A549 (cell line): ENCODE results near the gene GPHB5. TPM values are rescaled to one million over a fixed set of nuclear protein-coding genes. Genes with fewer than 3 reads are reported as not detected.

ENCODE experiments used
- ATAC-seq, 2 experiments: fragments of 200-7000 bp in 1 of 2; fragments of >200 bp in 1 of 2; cut with Nextera tagmentation in 1 of 2; cut with Tn5 transposase in 1 of 2; 3 replicates each; pipeline versions ENCODE4 v1.8.0 to v1.9.1; 2018 to 2020; ENCODE audit warnings: mild to moderate bottlenecking in 1 of 2, moderate library complexity in 1 of 2
- CTCF ChIA-PET: fragments of 300-600 bp; sonication (Branson Sonifier 250); formaldehyde crosslinking; extraction: SDS; loops from one replicate; lab custom pipeline; 2021; ENCODE audit warnings: antibody characterized with exemption, inconsistent platforms; lab: Yijun Ruan, JAX
- POLR2A ChIA-PET: fragments of 350-600 bp; formaldehyde crosslinking; extraction: SDS; loops from one replicate; lab custom pipeline; 2021; ENCODE audit warnings: antibody characterized with exemption, inconsistent platforms; lab: Yijun Ruan, JAX
- DNase-seq, 2 experiments: peaks; one replicate each; pipeline versions ENCODE4 v3.0.0 to v3.0.0-alpha.2; 2011 to 2016; ENCODE audit warnings: low read depth in 1 of 2, low spot score in 1 of 2
- FAIRE-seq: peaks from 2 replicates; lab custom pipeline; 2011; peaks lifted over from hg19 to GRCh38; lab: Jason Lieb, UNC
- H3K27ac ChIP-seq, 2 experiments: fragments of >200 bp; sonication (Bioruptor Twin); formaldehyde crosslinking; 3 replicates each; pipeline ENCODE4 v1.5.1; 2016 to 2017
- H3K4me1 ChIP-seq: fragments of >200 bp; sonication (Bioruptor Twin); formaldehyde crosslinking; 3 replicates; pipeline ENCODE4 v1.6.1; 2016
- H3K4me2 ChIP-seq: fragments of >200 bp; sonication (Bioruptor Twin); formaldehyde crosslinking; 3 replicates; pipeline ENCODE4 v1.6.1; 2016
- H3K4me3 ChIP-seq: fragments of >200 bp; sonication (Bioruptor Twin); formaldehyde crosslinking; 3 replicates; pipeline ENCODE4 v1.5.1; 2016
- H3K9me3 ChIP-seq: fragments of >200 bp; sonication (Bioruptor Twin); formaldehyde crosslinking; 3 replicates; pipeline ENCODE4 v1.6.1; 2016
- BHLHE40 ChIP-seq: IDR thresholded peaks from 2 replicates; pipeline ENCODE4 v1.6.1; 2012; ENCODE audit warnings: low read depth, low read length, inconsistent platforms
- CEBPB ChIP-seq, 2 experiments: fragments of >200 bp in 1 of 2; sonication (Bioruptor Twin) in 1 of 2; formaldehyde crosslinking in 1 of 2; IDR thresholded peaks; 2 replicates each; pipeline ENCODE4 v1.6.1; 2012 to 2016
- CHD2 ChIP-seq: fragments of 150-350 bp; IDR thresholded peaks from 2 replicates; pipeline ENCODE4 v1.6.1; 2014; ENCODE audit warnings: low read length; ENCODE audit not compliant: partially characterized antibody
- CHD4 ChIP-seq: fragments of 200-600 bp; sonication (generic); IDR thresholded peaks from 2 replicates; pipeline ENCODE4 v1.6.1; 2016; ENCODE audit warnings: antibody characterized with exemption, mild to moderate bottlenecking, borderline replicate concordance
- EHF ChIP-seq: fragments of 250-450 bp; sonication (Bioruptor Pico); IDR thresholded peaks from 2 replicates; pipeline ENCODE4 v1.5.0; 2020; ENCODE audit warnings: mild to moderate bottlenecking
- EHMT2 ChIP-seq: fragments of 200-600 bp; sonication (generic); IDR thresholded peaks from 2 replicates; pipeline ENCODE4 v1.6.1; 2016; ENCODE audit warnings: antibody characterized with exemption, low read depth, mild to moderate bottlenecking, moderate library complexity
- EP300 ChIP-seq, 2 experiments: fragments of >200 bp; sonication (Bioruptor Twin); formaldehyde crosslinking; IDR thresholded peaks; 2 replicates in 1 of 2; 3 replicates in 1 of 2; pipeline ENCODE4 v1.6.1; 2016 to 2017
- FOSB ChIP-seq: fragments of 250-450 bp; sonication (Bioruptor Pico); IDR thresholded peaks from 2 replicates; pipeline ENCODE4 v1.5.0; 2020; ENCODE audit warnings: mild to moderate bottlenecking, moderate library complexity
- FOSL2 ChIP-seq, 2 experiments: fragments of 450-650 bp in 1 of 2; fragments of >200 bp in 1 of 2; sonication (Bioruptor Twin) in 1 of 2; formaldehyde crosslinking; IDR thresholded peaks; 2 replicates each; pipeline versions ENCODE4 v1.5.0 to v1.6.1; 2016 to 2020; ENCODE audit warnings: mild to moderate bottlenecking in 1 of 2, moderate library complexity in 1 of 2
- HDAC2 ChIP-seq: fragments of 200-600 bp; sonication (generic); IDR thresholded peaks from 2 replicates; pipeline ENCODE4 v1.6.1; 2016
- HEYL ChIP-seq: fragments of 250-450 bp; sonication (Bioruptor Pico); IDR thresholded peaks from 2 replicates; pipeline ENCODE4 v1.8.0; 2021; ENCODE audit warnings: mild to moderate bottlenecking, moderate library complexity
- HOXA7 ChIP-seq: fragments of 250-450 bp; sonication (Bioruptor Pico); IDR thresholded peaks from 2 replicates; pipeline ENCODE4 v1.5.0; 2020; ENCODE audit warnings: mild to moderate bottlenecking, moderate library complexity
- HOXB5 ChIP-seq: fragments of 250-450 bp; sonication (Bioruptor Pico); IDR thresholded peaks from 2 replicates; pipeline ENCODE4 v1.5.0; 2020; ENCODE audit warnings: mild to moderate bottlenecking, moderate library complexity
- JUNB ChIP-seq: fragments of >200 bp; sonication (Bioruptor Twin); formaldehyde crosslinking; IDR thresholded peaks from 2 replicates; pipeline ENCODE4 v1.6.1; 2016
- KDM1A ChIP-seq: fragments of 200-600 bp; sonication (generic); IDR thresholded peaks from 2 replicates; pipeline ENCODE4 v1.6.1; 2016; ENCODE audit warnings: low read depth, mild to moderate bottlenecking
- PBX3 ChIP-seq: IDR thresholded peaks from 2 replicates; pipeline ENCODE4 v1.6.1; 2012
- PHF8 ChIP-seq: fragments of 200-600 bp; sonication (generic); IDR thresholded peaks from 2 replicates; pipeline ENCODE4 v1.6.1; 2016; ENCODE audit warnings: low read depth, mild to moderate bottlenecking, antibody characterized with exemption, moderate library complexity, borderline replicate concordance
- POLR2A ChIP-seq: IDR thresholded peaks from 2 replicates; pipeline ENCODE4 v1.6.1; 2012; ENCODE audit warnings: mild to moderate bottlenecking, low read length
- RAD21 ChIP-seq, 2 experiments: fragments of >200 bp in 1 of 2; sonication (Bioruptor Twin) in 1 of 2; formaldehyde crosslinking in 1 of 2; IDR thresholded peaks in 1 of 2; conservative IDR thresholded peaks in 1 of 2; 2 replicates in 1 of 2; 3 replicates in 1 of 2; pipeline ENCODE4 v1.6.1; 2012 to 2018; ENCODE audit warnings: inconsistent platforms in 1 of 2
- RARB ChIP-seq: fragments of 250-450 bp; sonication (Bioruptor Pico); IDR thresholded peaks from 2 replicates; pipeline ENCODE4 v1.8.0; 2021; ENCODE audit warnings: mild to moderate bottlenecking, moderate library complexity
- RFX5 ChIP-seq: fragments of 450-650 bp; IDR thresholded peaks from 2 replicates; pipeline ENCODE4 v1.7.1; 2014; ENCODE audit warnings: antibody characterized with exemption, mild to moderate bottlenecking, moderate library complexity
- RNF2 ChIP-seq: fragments of 200-600 bp; sonication (generic); IDR thresholded peaks from 2 replicates; pipeline ENCODE4 v1.6.1; 2016; ENCODE audit warnings: low read depth, mild to moderate bottlenecking, antibody characterized with exemption, moderate library complexity, borderline replicate concordance
- SMC3 ChIP-seq: fragments of >200 bp; sonication (Bioruptor Twin); formaldehyde crosslinking; IDR thresholded peaks from 3 replicates; pipeline ENCODE4 v1.6.1; 2018; ENCODE audit warnings: inconsistent platforms
- TFCP2L1 ChIP-seq: fragments of 250-450 bp; sonication (Bioruptor Pico); IDR thresholded peaks from 2 replicates; pipeline ENCODE4 v1.5.0; 2021; ENCODE audit warnings: mild to moderate bottlenecking
- ZNF302 ChIP-seq: fragments of 250-450 bp; sonication (Bioruptor Pico); IDR thresholded peaks from 2 replicates; pipeline ENCODE4 v1.9.0; 2021; ENCODE audit warnings: inconsistent platforms, mild to moderate bottlenecking, moderate library complexity
- ZSCAN20 ChIP-seq: fragments of 250-450 bp; sonication (Bioruptor Pico); IDR thresholded peaks from 2 replicates; pipeline ENCODE4 v1.8.0; 2022; ENCODE audit warnings: mild to moderate bottlenecking, moderate library complexity
- WGBS: methylation state at CpG from one replicate; pipeline ENCODE4 v1.1.6; 2017; ENCODE audit errors: missing lambda C conversion rate; 5-methylcytosine and 5-hydroxymethylcytosine counted together
- polyA plus RNA-seq, 4 experiments: library from polyadenylated mRNA; depleted of rRNA in 3 of 4; stranded (reverse); fragments of >200 nt; fragmentation: RNase III in 1 of 4; extraction: RNeasy Plus Mini Kit Qiagen cat#74134 plus additional on column Dnase treatment in 1 of 4; gene quantifications; 2 replicates in 3 of 4; 3 replicates in 1 of 4; pipeline ENCODE4 v1.2.3, GENCODE V29; 2011 to 2017
- TF ChIP-seq, protein P1 (sequence below): fragments of 150-350 bp; IDR thresholded peaks from 2 replicates; pipeline ENCODE4 v1.6.1; 2014; ENCODE audit warnings: low read depth, mild to moderate bottlenecking, low read length

GPHB5 gene
- polyA plus RNA-seq, 2 of the 4 experiments (the other 2 are of a cell fraction) = not detected

DNA sequence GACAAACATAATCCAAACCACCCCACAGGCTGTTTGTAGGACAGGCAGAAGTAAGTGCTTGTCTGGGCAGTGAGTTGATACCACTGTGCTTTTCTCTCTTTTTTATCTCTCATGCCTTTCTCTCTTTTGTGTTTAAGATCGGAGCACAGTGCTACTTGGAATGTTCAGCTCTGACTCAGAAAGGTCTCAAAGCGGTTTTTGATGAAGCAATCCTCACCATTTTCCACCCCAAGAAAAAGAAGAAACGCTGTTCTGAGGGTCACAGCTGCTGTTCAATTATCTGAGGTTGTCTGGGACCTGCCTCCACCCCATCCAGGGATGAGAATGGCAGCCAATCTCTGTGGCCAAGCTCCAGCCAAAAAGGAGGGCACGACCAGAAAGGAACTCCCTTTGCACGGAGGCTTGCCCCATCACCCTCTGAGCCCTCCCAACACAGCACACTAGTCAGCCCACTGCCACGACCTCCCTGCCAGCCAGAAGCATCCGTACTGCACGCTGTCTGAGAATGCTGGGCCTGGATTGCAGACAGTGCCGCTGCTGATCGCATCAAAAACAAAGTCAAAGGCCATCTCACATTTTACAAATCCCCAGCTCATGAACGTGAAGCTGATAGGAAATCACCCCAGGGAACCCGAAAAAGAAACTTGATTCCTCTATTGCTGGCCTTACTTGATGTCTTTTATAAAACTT lies 27.8 kb downstream of the GPHB5 start (continued):
- TF ChIP-seq RAD21 (conservative IDR thresholded peaks at IDR 0.05 in 1 of 2, IDR thresholded peaks at IDR 0.05 in 1 of 2) = no peak
- TF ChIP-seq ZNF302 (CRISPR knock-in tag) = no peak
- TF ChIP-seq JUNB = no peak
- TF ChIP-seq PBX3 = no peak
- no peak for TF ChIP-seq FOSL2 (IDR thresholded peaks at IDR 0.05)
- TF ChIP-seq FOSL2 (CRISPR knock-in tag; IDR thresholded peaks at IDR 0.05) = no peak
- no peak for TF ChIP-seq HEYL (CRISPR knock-in tag)
- TF ChIP-seq HOXA7 (CRISPR knock-in tag) = no peak
- no peak for TF ChIP-seq RFX5
- no peak for TF ChIP-seq CEBPB (IDR thresholded peaks at IDR 0.05)

- DNase-seq = no peak
- FAIRE-seq = no peak
- no peak for ATAC-seq
- no peaks in the 10 kb centered on the region for H3K4me1 ChIP-seq
- no peak overlapping the region for H3K4me2 ChIP-seq
- H3K9me3 ChIP-seq = no peaks in the 10 kb centered on the region; the same call in 2 of the 3 replicates
- H3K27ac ChIP-seq = no peak overlapping the region
- CTCF ChIA-PET = interaction anchor here (1.6 kb wide), 1 partner anchor 12 kb away, joined by 9 read pairs; no protein-coding TSS in a partner anchor
- H3K4me3 ChIP-seq = no peak overlapping the region
- WGBS = 50% methylated on average over 1 of the region's 1 CpG
- no peak for TF ChIP-seq FOSB (CRISPR knock-in tag)
- TF ChIP-seq RARB (CRISPR knock-in tag) = no peak
- TF ChIP-seq PHF8 = no peak
- TF ChIP-seq ZNF302 (CRISPR knock-in tag) = no peak
- no peak for TF ChIP-seq TFCP2L1 (CRISPR knock-in tag)
- POLR2A ChIA-PET = no interaction called here
Measured at GRCh38 chr14:63288853-63289252, 29.9 kb downstream of the GPHB5 start.

DNA sequence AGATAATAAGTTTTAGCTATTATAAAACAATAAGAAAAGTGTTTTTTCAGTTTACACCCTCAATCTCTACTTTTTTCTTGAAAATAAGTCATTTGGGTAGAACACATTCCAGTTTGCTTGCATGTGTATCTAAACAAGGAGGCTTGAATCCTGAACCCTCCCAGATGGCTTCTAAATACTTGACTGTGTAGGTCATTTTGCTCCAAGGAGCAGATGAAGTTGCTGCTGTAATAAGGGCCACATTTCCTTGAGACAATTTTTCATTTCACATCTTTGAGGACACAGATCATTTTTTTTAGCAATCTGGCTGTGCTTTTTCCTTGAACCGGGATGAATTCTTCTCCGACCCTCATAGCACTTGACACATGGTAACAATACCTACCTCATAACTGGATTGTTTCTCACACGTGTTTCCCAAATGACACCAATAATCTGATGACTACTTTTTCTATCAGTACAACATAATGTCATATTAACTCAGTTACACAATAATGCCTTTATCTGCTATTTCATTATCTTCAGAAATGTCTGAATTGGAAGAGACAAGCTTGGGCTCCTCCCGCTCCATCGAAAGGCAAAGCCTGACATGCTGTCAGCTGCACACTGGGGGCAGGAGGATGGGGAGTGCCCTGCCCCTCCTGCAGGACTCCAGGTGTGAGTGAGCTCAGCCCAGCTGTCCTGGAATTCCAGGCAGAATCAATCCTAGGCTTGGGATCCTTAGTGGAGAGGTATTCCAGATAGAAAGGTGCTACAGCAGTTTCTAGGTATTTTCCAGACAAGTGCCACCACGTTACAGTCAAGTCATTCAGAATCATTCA lies 30.9 kb downstream of the GPHB5 start:
- POLR2A ChIA-PET = no interaction called here
- WGBS = 43% methylated on average over 6 of the region's 6 CpGs
- CTCF ChIA-PET = interaction anchor here (1.0 to 1.6 kb wide), 2 partner anchors 11 to 20 kb away, joined by 3 to 9 read pairs; no protein-coding TSS in a partner anchor

GRCh38 chr14:63286071-63286470 lies 32.7 kb downstream of the GPHB5 start:
- no peak overlapping the region for H3K27ac ChIP-seq
- H3K4me1 ChIP-seq = no peaks in the 10 kb centered on the region
- ATAC-seq (no peak), DNase-seq (no peak), FAIRE-seq (no peak)
- WGBS = 4% methylated on average over 2 of the region's 2 CpGs
- no peak overlapping the region for H3K4me2 ChIP-seq
- CTCF ChIA-PET = no interaction called here
- no peak overlapping the region for H3K4me3 ChIP-seq
- POLR2A ChIA-PET = no interaction called here
- TF ChIP-seq CEBPB (IDR thresholded peaks at IDR 0.05) (no peak), EHF (no peak), EHMT2 (no peak), BHLHE40 (no peak), ZSCAN20 (CRISPR knock-in tag) (no peak), KDM1A (no peak), HEYL (CRISPR knock-in tag) (no peak), CHD2 (no peak), HDAC2 (no peak), EP300 (IDR thresholded peaks at IDR 0.05) (no peak), PHF8 (no peak), RARB (CRISPR knock-in tag) (no peak), POLR2A (no peak), HOXB5 (no peak), RNF2 (no peak)
- TF ChIP-seq, protein P1, sequence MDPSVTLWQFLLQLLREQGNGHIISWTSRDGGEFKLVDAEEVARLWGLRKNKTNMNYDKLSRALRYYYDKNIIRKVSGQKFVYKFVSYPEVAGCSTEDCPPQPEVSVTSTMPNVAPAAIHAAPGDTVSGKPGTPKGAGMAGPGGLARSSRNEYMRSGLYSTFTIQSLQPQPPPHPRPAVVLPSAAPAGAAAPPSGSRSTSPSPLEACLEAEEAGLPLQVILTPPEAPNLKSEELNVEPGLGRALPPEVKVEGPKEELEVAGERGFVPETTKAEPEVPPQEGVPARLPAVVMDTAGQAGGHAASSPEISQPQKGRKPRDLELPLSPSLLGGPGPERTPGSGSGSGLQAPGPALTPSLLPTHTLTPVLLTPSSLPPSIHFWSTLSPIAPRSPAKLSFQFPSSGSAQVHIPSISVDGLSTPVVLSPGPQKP = no peak
- no peaks in the 10 kb centered on the region for H3K9me3 ChIP-seq

More for the DNA sequence above, 30.9 kb downstream of the GPHB5 start:
- H3K4me1 ChIP-seq = no peaks in the 10 kb centered on the region
- no peak overlapping the region for H3K27ac ChIP-seq
- H3K9me3 ChIP-seq = no peaks in the 10 kb centered on the region
- no peak overlapping the region for H3K4me3 ChIP-seq
- TF ChIP-seq SMC3 = no peak
- no peak for TF ChIP-seq RARB (CRISPR knock-in tag)
- TF ChIP-seq ZNF302 (CRISPR knock-in tag) = no peak
- TF ChIP-seq CHD4 = no peak
- no peak for TF ChIP-seq RNF2
- no peak for DNase-seq
- no peak overlapping the region for H3K4me2 ChIP-seq
- no peak for ATAC-seq
- no peak for FAIRE-seq
